SK-N-SH treated with all-trans-retinoic acid at 6 μM for 48 hours (cell line): ENCODE data around the gene SCN1B.

Source experiments
- BACH2 ChIP-seq: fragments of 250-450 bp; sonication (Bioruptor Pico); IDR thresholded peaks from 2 replicates; pipeline ENCODE4 v1.9.0; 2021; ENCODE audit warnings: mild to moderate bottlenecking, borderline replicate concordance
- CREB5 ChIP-seq: fragments of 250-450 bp; sonication (Bioruptor Pico); IDR thresholded peaks from 2 replicates; pipeline ENCODE4 v1.5.1; 2020; ENCODE audit warnings: low read depth, mild to moderate bottlenecking, moderate library complexity
- ESRRG ChIP-seq: fragments of 250-450 bp; sonication (Bioruptor Pico); IDR thresholded peaks from 2 replicates; pipeline ENCODE4 v1.6.1; 2021; ENCODE audit warnings: mild to moderate bottlenecking
- POU6F1 ChIP-seq: fragments of 250-450 bp; sonication (Bioruptor Pico); IDR thresholded peaks from 2 replicates; pipeline ENCODE4 v1.8.0; 2021; ENCODE audit warnings: low read depth, mild to moderate bottlenecking, moderate library complexity, borderline replicate concordance
- RARB ChIP-seq: fragments of 250-450 bp; sonication (Bioruptor Pico); IDR thresholded peaks from 2 replicates; pipeline ENCODE4 v1.8.0; 2021; ENCODE audit warnings: mild to moderate bottlenecking, moderate library complexity
- TCF4 ChIP-seq: fragments of 250-450 bp; sonication (Bioruptor Pico); IDR thresholded peaks from 2 replicates; pipeline ENCODE4 v1.8.0; 2021; ENCODE audit warnings: mild to moderate bottlenecking, moderate library complexity, borderline replicate concordance
- TOX ChIP-seq: fragments of 250-450 bp; sonication (Bioruptor Pico); IDR thresholded peaks from 2 replicates; pipeline ENCODE4 v1.8.0; 2021; ENCODE audit warnings: mild to moderate bottlenecking, moderate library complexity, borderline replicate concordance
- ZC3H10 ChIP-seq: fragments of 250-450 bp; sonication (Bioruptor Pico); IDR thresholded peaks from 2 replicates; pipeline ENCODE4 v1.5.1; 2021; ENCODE audit warnings: mild to moderate bottlenecking, moderate library complexity
- ZFP3 ChIP-seq: fragments of 250-450 bp; sonication (Bioruptor Pico); IDR thresholded peaks from 2 replicates; pipeline ENCODE4 v1.5.0; 2020; ENCODE audit warnings: mild to moderate bottlenecking, moderate library complexity
- ZFP30 ChIP-seq: fragments of 450-650 bp; formaldehyde crosslinking; IDR thresholded peaks from 2 replicates; pipeline ENCODE4 v1.5.0; 2022; ENCODE audit warnings: mild to moderate bottlenecking, moderate library complexity
- ZNF70 ChIP-seq: fragments of 450-650 bp; formaldehyde crosslinking; IDR thresholded peaks from 2 replicates; pipeline ENCODE4 v1.5.0; 2020; ENCODE audit warnings: mild to moderate bottlenecking, moderate library complexity
- TF ChIP-seq, protein P1 (sequence below): fragments of 250-450 bp; sonication (Bioruptor Pico); IDR thresholded peaks from 2 replicates; pipeline ENCODE4 v1.5.1; 2021; ENCODE audit warnings: mild to moderate bottlenecking, moderate library complexity
- TF ChIP-seq, protein P2 (sequence below): fragments of 250-450 bp; sonication (Bioruptor Pico); IDR thresholded peaks from 2 replicates; pipeline ENCODE4 v1.8.0; 2020; ENCODE audit warnings: mild to moderate bottlenecking, moderate library complexity, borderline replicate concordance

GRCh38 chr19:35063940-35064818, 33.9 kb downstream of the SCN1B start:
- TF ChIP-seq BACH2 (CRISPR knock-in tag) (no peak), ZFP3 (CRISPR knock-in tag) (no peak), CREB5 (no peak), ESRRG (CRISPR knock-in tag) (no peak), RARB (CRISPR knock-in tag) (no peak), POU6F1 (CRISPR knock-in tag) (no peak), ZNF70 (CRISPR knock-in tag) (no peak), ZFP30 (no peak), TOX (CRISPR knock-in tag) (no peak), TCF4 (no peak), ZC3H10 (CRISPR knock-in tag) (no peak)
- TF ChIP-seq, protein P1, sequence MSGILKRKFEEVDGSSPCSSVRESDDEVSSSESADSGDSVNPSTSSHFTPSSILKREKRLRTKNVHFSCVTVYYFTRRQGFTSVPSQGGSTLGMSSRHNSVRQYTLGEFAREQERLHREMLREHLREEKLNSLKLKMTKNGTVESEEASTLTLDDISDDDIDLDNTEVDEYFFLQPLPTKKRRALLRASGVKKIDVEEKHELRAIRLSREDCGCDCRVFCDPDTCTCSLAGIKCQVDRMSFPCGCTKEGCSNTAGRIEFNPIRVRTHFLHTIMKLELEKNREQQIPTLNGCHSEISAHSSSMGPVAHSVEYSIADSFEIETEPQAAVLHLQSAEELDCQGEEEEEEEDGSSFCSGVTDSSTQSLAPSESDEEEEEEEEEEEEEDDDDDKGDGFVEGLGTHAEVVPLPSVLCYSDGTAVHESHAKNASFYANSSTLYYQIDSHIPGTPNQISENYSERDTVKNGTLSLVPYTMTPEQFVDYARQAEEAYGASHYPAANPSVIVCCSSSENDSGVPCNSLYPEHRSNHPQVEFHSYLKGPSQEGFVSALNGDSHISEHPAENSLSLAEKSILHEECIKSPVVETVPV, result no peak
- TF ChIP-seq, protein P2, sequence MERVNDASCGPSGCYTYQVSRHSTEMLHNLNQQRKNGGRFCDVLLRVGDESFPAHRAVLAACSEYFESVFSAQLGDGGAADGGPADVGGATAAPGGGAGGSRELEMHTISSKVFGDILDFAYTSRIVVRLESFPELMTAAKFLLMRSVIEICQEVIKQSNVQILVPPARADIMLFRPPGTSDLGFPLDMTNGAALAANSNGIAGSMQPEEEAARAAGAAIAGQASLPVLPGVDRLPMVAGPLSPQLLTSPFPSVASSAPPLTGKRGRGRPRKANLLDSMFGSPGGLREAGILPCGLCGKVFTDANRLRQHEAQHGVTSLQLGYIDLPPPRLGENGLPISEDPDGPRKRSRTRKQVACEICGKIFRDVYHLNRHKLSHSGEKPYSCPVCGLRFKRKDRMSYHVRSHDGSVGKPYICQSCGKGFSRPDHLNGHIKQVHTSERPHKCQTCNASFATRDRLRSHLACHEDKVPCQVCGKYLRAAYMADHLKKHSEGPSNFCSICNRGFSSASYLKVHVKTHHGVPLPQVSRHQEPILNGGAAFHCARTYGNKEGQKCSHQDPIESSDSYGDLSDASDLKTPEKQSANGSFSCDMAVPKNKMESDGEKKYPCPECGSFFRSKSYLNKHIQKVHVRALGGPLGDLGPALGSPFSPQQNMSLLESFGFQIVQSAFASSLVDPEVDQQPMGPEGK, result no peak
